Epithelial cell of esophagus (primary cell): ENCODE measurements around the gene ANO7.

Source experiments
- DNase-seq: peaks from one replicate; pipeline ENCODE4 v3.0.0; 2010; ENCODE audit warnings: low read depth
- H3K4me3 ChIP-seq: 2 replicates; pipeline ENCODE4 v1.5.1; 2011; ENCODE audit warnings: mild to moderate bottlenecking, low read length, control low read depth
- CTCF ChIP-seq: IDR thresholded peaks from 2 replicates; pipeline ENCODE4 v1.5.1; 2011; ENCODE audit warnings: low read depth, mild to moderate bottlenecking, low read length, control low read depth, inconsistent platforms; ENCODE audit not compliant: insufficient read depth; ENCODE audit errors: missing control alignments

ANO7 gene

GRCh38 chr2:241225983-241226382 is 37.5 kb downstream of the ANO7 start:
- no peak for TF ChIP-seq CTCF
- no peak overlapping the region for H3K4me3 ChIP-seq

GRCh38 chr2:241226723-241227572 is 38.5 kb downstream of the ANO7 start:
- no peak for TF ChIP-seq CTCF
- no peak overlapping the region for H3K4me3 ChIP-seq
- DNase-seq: no peak

More at GRCh38 chr2:241225983-241226382, 37.5 kb downstream of the ANO7 start:
- DNase-seq: no peak

- H3K4me3 ChIP-seq: no peak overlapping the region
- no peak for TF ChIP-seq CTCF
- no peak for DNase-seq
Observed at GRCh38 chr2:241227594-241227993, 39.1 kb downstream of the ANO7 start.

- DNase-seq: no peak
- no peak overlapping the region for H3K4me3 ChIP-seq
- no peak for TF ChIP-seq CTCF
Observed at GRCh38 chr2:241228081-241228859, 39.8 kb downstream of the ANO7 start.

GRCh38 chr2:241228860-241229516 is 40.5 kb downstream of the ANO7 start:
- no peak for TF ChIP-seq CTCF
- no peak for DNase-seq
- no peak overlapping the region for H3K4me3 ChIP-seq

GRCh38 chr2:241229563-241230401 is 41.3 kb downstream of the ANO7 start:
- no peak for DNase-seq
- H3K4me3 ChIP-seq: no peak overlapping the region
- no peak for TF ChIP-seq CTCF
